HepG2 (cell line): ENCODE measurements around the gene FAM43A. TPM values are rescaled to one million over a fixed set of nuclear protein-coding genes. Genes with fewer than 3 reads are reported as not detected.

Experiments
- ATAC-seq: fragments of 200-7000 bp; cut with Tn5 transposase; 3 replicates; pipeline ENCODE4 v1.9.1; 2020; ENCODE audit warnings: mild to moderate bottlenecking, moderate library complexity
- Bru-seq: library from RNA; stranded (reverse); fragments of 400-500 nt; gene quantifications from one replicate; lab custom pipeline; 2021; lab: Mats Ljungman, UMichigan
- BruChase-seq, 2 experiments: library from RNA; stranded (reverse); fragments of 400-500 nt; gene quantifications; one replicate each; lab custom pipeline; 2021; lab: Mats Ljungman, UMichigan
- BruUV-seq: library from RNA; stranded (reverse); fragments of 400-500 nt; replicated peaks from 2 replicates; lab custom pipeline; 2021; lab: Mats Ljungman, UMichigan
- CTCF ChIA-PET: fragments of 300-600 bp; formaldehyde crosslinking; extraction: SDS; loops from one replicate; lab custom pipeline; 2021; ENCODE audit warnings: low total read pairs, inconsistent platforms, low intra/inter-chr PET ratio; lab: Yijun Ruan, JAX
- POLR2A ChIA-PET: fragments of 350-600 bp; sonication (Branson Sonifier 250); formaldehyde crosslinking; loops from one replicate; lab custom pipeline; 2020; ENCODE audit warnings: antibody characterized with exemption, inconsistent platforms; lab: Yijun Ruan, JAX
- DNase-seq: peaks from one replicate; pipeline ENCODE4 v3.0.0-alpha.2; 2015; ENCODE audit warnings: low spot score
- FAIRE-seq: peaks from 3 replicates; lab custom pipeline; 2011; peaks lifted over from hg19 to GRCh38; lab: Jason Lieb, UNC
- H2AFZ ChIP-seq: one replicate; pipeline ENCODE4 v1.6.1; 2011; ENCODE audit warnings: low read length, inconsistent platforms
- H3K27ac ChIP-seq: fragments of 300-600 bp; 3 replicates; pipeline ENCODE4 v1.8.0; 2011; ENCODE audit warnings: mixed run types, mild to moderate bottlenecking, mixed read lengths, low read length, inconsistent platforms; ENCODE audit not compliant: insufficient read depth; ENCODE audit errors: extremely low read length
- H3K27me3 ChIP-seq, 2 experiments: fragments of 200-600 bp in 1 of 2; 2 replicates in 1 of 2; 3 replicates in 1 of 2; pipeline versions ENCODE4 v1.6.0 to v1.8.0; 2011; ENCODE audit warnings: low read length in 2 of 2, mild to moderate bottlenecking in 2 of 2, moderate library complexity in 2 of 2, inconsistent platforms in 1 of 2; ENCODE audit not compliant: insufficient read depth in 2 of 2, control insufficient read depth in 1 of 2
- H3K36me3 ChIP-seq, 2 experiments: fragments of 200-600 bp in 1 of 2; replicated peaks in 1 of 2; 2 replicates in 1 of 2; 3 replicates in 1 of 2; pipeline versions ENCODE4 v1.5.1 to v1.8.0; 2011; ENCODE audit warnings: low read length in 2 of 2, inconsistent platforms in 1 of 2; ENCODE audit not compliant: insufficient read depth in 2 of 2, control insufficient read depth in 1 of 2
- H3K4me1 ChIP-seq: 2 replicates; pipeline ENCODE4 v1.5.1; 2012; ENCODE audit warnings: low read length, inconsistent platforms; ENCODE audit not compliant: insufficient read depth
- H3K4me2 ChIP-seq: 2 replicates; pipeline ENCODE4 v1.6.0; 2011; ENCODE audit warnings: low read depth, low read length, inconsistent platforms
- H3K4me3 ChIP-seq, 3 experiments: fragments of 200-600 bp in 1 of 3; sonication (generic), shearing (Covaris generic) in 1 of 3; replicated peaks in 1 of 3; 2 replicates each; pipeline ENCODE4 v1.5.1; 2011 to 2016; ENCODE audit warnings: low read length in 3 of 3, inconsistent platforms in 2 of 3, low read depth in 2 of 3, mild to moderate bottlenecking in 2 of 3, control low read depth in 1 of 3, mixed read lengths in 1 of 3; ENCODE audit not compliant: insufficient read depth in 1 of 3
- H3K79me2 ChIP-seq: one replicate; pipeline ENCODE4 v1.6.1; 2011; ENCODE audit warnings: low read length, inconsistent platforms; ENCODE audit not compliant: insufficient read depth
- H3K9ac ChIP-seq: 2 replicates; pipeline ENCODE4 v1.6.0; 2011; ENCODE audit warnings: mild to moderate bottlenecking, low read depth, low read length, inconsistent platforms; ENCODE audit not compliant: insufficient read depth
- H3K9me3 ChIP-seq: 2 replicates; pipeline ENCODE4 v1.5.1; 2012; ENCODE audit warnings: mild to moderate bottlenecking, low read length
- H4K20me1 ChIP-seq: 2 replicates; pipeline ENCODE4 v1.6.0; 2011; ENCODE audit warnings: inconsistent platforms, mild to moderate bottlenecking, low read length, moderate library complexity; ENCODE audit not compliant: insufficient read depth
- ATF7-NPFF ChIP-seq: sonication (generic); formaldehyde crosslinking; IDR thresholded peaks from 2 replicates; pipeline ENCODE4 v1.8.1; 2023; ENCODE audit warnings: mild to moderate bottlenecking, low read depth, missing genetic modification reagents, moderate library complexity
- FOSL1 ChIP-seq: sonication (generic); formaldehyde crosslinking; IDR thresholded peaks from 2 replicates; pipeline ENCODE4 v1.9.0; 2021; ENCODE audit warnings: missing genetic modification reagents, borderline replicate concordance
- GTF3A ChIP-seq: sonication (generic); formaldehyde crosslinking; conservative IDR thresholded peaks from 2 replicates; pipeline ENCODE4 v1.4.0; 2020; ENCODE audit warnings: mild to moderate bottlenecking, missing genetic modification reagents
- GZF1 ChIP-seq: sonication (generic); formaldehyde crosslinking; IDR thresholded peaks from 2 replicates; pipeline ENCODE4 v1.5.1; 2020; ENCODE audit warnings: mild to moderate bottlenecking, missing genetic modification reagents
- KLF11 ChIP-seq: IDR thresholded peaks from 2 replicates; pipeline ENCODE4 v1.6.1; 2016; ENCODE audit warnings: missing compliant biosample characterization
- LBX2 ChIP-seq: sonication (generic); formaldehyde crosslinking; IDR thresholded peaks from 2 replicates; pipeline ENCODE4 v1.5.0; 2020; ENCODE audit warnings: missing genetic modification reagents, mild to moderate bottlenecking, borderline replicate concordance
- RAD21 ChIP-seq: fragments of 450-650 bp; formaldehyde crosslinking; IDR thresholded peaks from 2 replicates; pipeline ENCODE4 v1.5.0; 2020; ENCODE audit warnings: mild to moderate bottlenecking
- THAP7 ChIP-seq: sonication (generic); formaldehyde crosslinking; IDR thresholded peaks from 2 replicates; pipeline ENCODE4 v1.8.1; 2023; ENCODE audit warnings: mild to moderate bottlenecking, missing genetic modification reagents
- ZNF275 ChIP-seq: sonication (generic); formaldehyde crosslinking; IDR thresholded peaks from 2 replicates; pipeline ENCODE4 v1.8.0; 2022; ENCODE audit warnings: missing genetic modification reagents, mild to moderate bottlenecking, inconsistent platforms, borderline replicate concordance
- ZNF549 ChIP-seq: sonication (generic); formaldehyde crosslinking; IDR thresholded peaks from 2 replicates; pipeline ENCODE4 v1.5.0; 2020; ENCODE audit warnings: missing genetic modification reagents
- WGBS: methylation state at CpG from one replicate; pipeline ENCODE4 v1.1.6; 2017; ENCODE audit warnings: low lambda C conversion rate; 5-methylcytosine and 5-hydroxymethylcytosine counted together
- in situ Hi-C: cut with HindIII; loops from 2 replicates; pipeline ENCODE4 v1.10.0; 2017; ENCODE audit warnings: low pct_unique_long_range_greater_than_20kb; ENCODE audit not compliant: extremely low pct_ligation_motif_present
- intact Hi-C: fragments of 100-400 bp; cut with micrococcal nuclease; formaldehyde crosslinking; loops from one replicate; pipeline ENCODE4 v1.10.0; 2022; ENCODE audit not compliant: unreplicated experiment
- long read RNA-seq, 2 experiments: library from RNA in 1 of 2; library from polyadenylated mRNA in 1 of 2; stranded (forward) in 1 of 2; unstranded in 1 of 2; transcript quantifications; one replicate each; pipeline ENCODE4 v2.0.0, GENCODE V29; 2019 to 2022
- polyA minus RNA-seq, 3 experiments: library from RNA; depleted of rRNA, polyadenylated mRNA; stranded (reverse); fragments of >200 nt; gene quantifications; 2 replicates each; pipeline ENCODE4 v1.2.3, GENCODE V29; 2011; ENCODE audit warnings: low replicate concordance in 1 of 3
- polyA plus RNA-seq, 8 experiments: library from polyadenylated mRNA; depleted of rRNA in 3 of 8; stranded (reverse) in 7 of 8; unstranded in 1 of 8; fragments of >200 nt; fragmentation: Illumina TruSeq in 4 of 8; extraction: Trizol in 4 of 8; gene quantifications; 2 replicates each; pipeline versions ENCODE4 v1.2.1 to v1.2.3, GENCODE V29; 2011 to 2016; ENCODE audit warnings: low read depth in 4 of 8, missing spikeins in 1 of 8, mixed read lengths in 1 of 8; ENCODE audit not compliant: insufficient read depth in 1 of 8
- total RNA-seq, 5 experiments: library from RNA; depleted of rRNA; stranded (reverse); fragments of >200 nt; fragmentation: Illumina TruSeq; extraction: Trizol; gene quantifications; 2 replicates each; pipeline ENCODE4 v1.2.3, GENCODE V29; 2016; ENCODE audit warnings: low read depth in 1 of 5
- TF ChIP-seq, protein P1 (sequence below): IDR thresholded peaks from 2 replicates; pipeline ENCODE4 v1.6.1; 2018; ENCODE audit warnings: missing genetic modification reagents

FAM43A gene, protein sequence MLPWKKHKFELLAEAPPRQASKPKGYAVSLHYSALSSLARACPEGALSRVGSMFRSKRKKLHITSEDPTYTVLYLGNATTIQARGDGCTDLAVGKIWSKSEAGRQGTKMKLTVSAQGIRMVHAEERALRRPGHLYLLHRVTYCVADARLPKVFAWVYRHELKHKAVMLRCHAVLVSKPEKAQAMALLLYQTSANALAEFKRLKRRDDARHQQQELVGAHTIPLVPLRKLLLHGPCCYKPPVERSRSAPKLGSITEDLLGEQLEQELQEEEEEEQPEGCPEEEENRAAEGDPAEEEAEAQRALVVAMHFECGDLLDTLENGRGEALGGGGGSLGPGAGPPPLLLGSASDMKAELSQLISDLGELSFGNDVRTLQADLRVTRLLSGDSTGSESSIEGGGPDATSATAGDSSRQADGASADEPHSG
- total RNA-seq (2016; rRNA removed; fragmentation: Illumina TruSeq; extraction: Trizol), result 0.42 and 0.91 TPM in 2 replicates
- 0.18 and 0.20 TPM in 2 replicates for total RNA-seq (2016; cell fraction: cytosol; rRNA removed; fragmentation: Illumina TruSeq; extraction: Trizol; ENCODE audit: low read depth)
- total RNA-seq (2016; cell fraction: insoluble cytoplasmic fraction; rRNA removed; fragmentation: Illumina TruSeq; extraction: Trizol), result 0.55 and 0.93 TPM in 2 replicates
- total RNA-seq (2016; cell fraction: membrane; rRNA removed; fragmentation: Illumina TruSeq; extraction: Trizol), result 0.69 and 0.74 TPM in 2 replicates
- 0.31 and 0.81 TPM in 2 replicates for total RNA-seq (2016; cell fraction: nucleus; rRNA removed; fragmentation: Illumina TruSeq; extraction: Trizol)
- polyA plus RNA-seq (2011; rRNA removed), result 1.5 and 1.8 TPM in 2 replicates
- 1.5 and 3.9 TPM in 2 replicates for polyA plus RNA-seq (2011; cell fraction: cytosol; rRNA removed)
- 3.8 and 4.4 TPM in 2 replicates for polyA plus RNA-seq (2011; cell fraction: nucleus; rRNA removed)
- polyA plus RNA-seq (2012), result 0.38 and 0.64 TPM in 2 replicates
- 0.08 and 0.19 TPM in 2 replicates for polyA plus RNA-seq (2016; cell fraction: cytosol; fragmentation: Illumina TruSeq; extraction: Trizol; ENCODE audit: low read depth)
- polyA plus RNA-seq (2016; cell fraction: insoluble cytoplasmic fraction; fragmentation: Illumina TruSeq; extraction: Trizol; ENCODE audit: low read depth), result 0.67 and 0.83 TPM in 2 replicates
- 0.63 and 0.93 TPM in 2 replicates for polyA plus RNA-seq (2016; cell fraction: membrane; fragmentation: Illumina TruSeq; extraction: Trizol; ENCODE audit: low read depth)
- 1.1 and 1.2 TPM in 2 replicates for polyA plus RNA-seq (2016; cell fraction: nucleus; fragmentation: Illumina TruSeq; extraction: Trizol; ENCODE audit: insufficient read depth, low read depth)
- 1.5 and 4.9 TPM in 2 replicates for polyA minus RNA-seq (2011; rRNA and poly(A)+ RNA removed; ENCODE audit: low replicate concordance)
- polyA minus RNA-seq (2011; cell fraction: cytosol; rRNA and poly(A)+ RNA removed), result 1.5 and 1.8 TPM in 2 replicates
- polyA minus RNA-seq (2011; cell fraction: nucleus; rRNA and poly(A)+ RNA removed), result 0.99 and 1.4 TPM in 2 replicates
- Bru-seq, nascent RNA, result percentile 50 among the genes with signal in this experiment
- BruChase-seq, experiment 1, labeled RNA remaining after a 6-hour chase, result percentile 40 among the genes with signal in this experiment
- BruChase-seq, experiment 2, labeled RNA remaining after a 2-hour chase, result percentile 59 among the genes with signal in this experiment
- long read RNA-seq, experiment 1, result 0 reads
- long read RNA-seq, experiment 2, partial matches to known transcripts, result 0 of 4 reads
- long read RNA-seq, experiment 2, other reads (novel, unspliced or antisense), result 0 of 4 reads

GRCh38 chr3:194685718-194686413 lies at the start of gene FAM43A:
TSS of gene FAM43A (plus strand) at chr3:194685883. CDS start at chr3:194686827, 944 bp downstream.
- FAIRE-seq (no peak), DNase-seq (peak; percentile 73), ATAC-seq (peak; percentile 82)
- H2AFZ ChIP-seq, result no peak within 1 kb of the TSS
- peaks cover 80% of the 10 kb centered on the region for H3K4me1 ChIP-seq
- WGBS, result 0% methylated on average over 5 of the region's 70 CpGs
- in situ Hi-C loops (loop anchor here (5.0 to 10.0 kb wide), 3 partner anchors 59 to 421 kb away; no protein-coding TSS in a partner anchor), intact Hi-C loops (loop anchor here (5.0 to 10.0 kb wide), 3 partner anchors 36 to 839 kb away; no protein-coding TSS in a partner anchor)
- peak within 1 kb of the TSS; percentile 56 to 77 (median 69) for H3K4me3 ChIP-seq
- no TSS peak for BruUV-seq
- H3K4me2 ChIP-seq, result peak within 1 kb of the TSS; percentile 84
- H3K36me3 ChIP-seq, result no peaks in the 10 kb centered on the region
- H3K9me3 ChIP-seq, result no peaks in the 10 kb centered on the region
- H3K27ac ChIP-seq, result no peak within 1 kb of the TSS
- ChIA-PET POLR2A (interaction anchor here (0.5 to 2.7 kb wide), 5 partner anchors 14 to 592 kb away, joined by 3 to 11 read pairs (median 5); partner anchors contain the start of genes LSG1 and XXYLT1), CTCF (interaction anchor here (1.1 kb wide), 1 partner anchor 299 kb away, joined by 4 read pairs; no protein-coding TSS in a partner anchor)
- H3K79me2 ChIP-seq, result no peaks in the 10 kb centered on the region
- H3K9ac ChIP-seq, result peak within 1 kb of the TSS; percentile 55; the same call in 1 of the 2 replicates
- H3K27me3 ChIP-seq, result peaks cover 0 to 29% of the 10 kb centered on the region in 2 experiments; a peak in 1 of 5 replicates
- H4K20me1 ChIP-seq, result no peaks in the 10 kb centered on the region
- TF ChIP-seq FOSL1 (CRISPR knock-in tag), result peak; percentile 29; the same call in 1 of the 2 replicates
- TF ChIP-seq THAP7 (CRISPR knock-in tag), result peak; percentile 58; the same call in 1 of the 2 replicates
- no peak for TF ChIP-seq GZF1
- no peak for TF ChIP-seq GTF3A (CRISPR knock-in tag)
- no peak for TF ChIP-seq ATF7-NPFF
- peak; percentile 51; the same call in 1 of the 2 replicates for TF ChIP-seq RAD21 (CRISPR knock-in tag)
- 0 out of 2 replicates have a peak, but pooled peaks have one; percentile 27 for TF ChIP-seq LBX2 (CRISPR knock-in tag)
- TF ChIP-seq, protein P1, sequence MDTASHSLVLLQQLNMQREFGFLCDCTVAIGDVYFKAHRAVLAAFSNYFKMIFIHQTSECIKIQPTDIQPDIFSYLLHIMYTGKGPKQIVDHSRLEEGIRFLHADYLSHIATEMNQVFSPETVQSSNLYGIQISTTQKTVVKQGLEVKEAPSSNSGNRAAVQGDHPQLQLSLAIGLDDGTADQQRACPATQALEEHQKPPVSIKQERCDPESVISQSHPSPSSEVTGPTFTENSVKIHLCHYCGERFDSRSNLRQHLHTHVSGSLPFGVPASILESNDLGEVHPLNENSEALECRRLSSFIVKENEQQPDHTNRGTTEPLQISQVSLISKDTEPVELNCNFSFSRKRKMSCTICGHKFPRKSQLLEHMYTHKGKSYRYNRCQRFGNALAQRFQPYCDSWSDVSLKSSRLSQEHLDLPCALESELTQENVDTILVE (CRISPR knock-in tag), result peak; percentile 56; the same call in 1 of the 2 replicates
- peak; percentile 53; the same call in 1 of the 2 replicates for TF ChIP-seq ZNF275
- TF ChIP-seq KLF11, result peak; percentile 81; the same call in 1 of the 2 replicates
- no peak for TF ChIP-seq ZNF549 (CRISPR knock-in tag)
